Fibroblast of gingiva (primary cell): Measurements from ENCODE around the gene ATP1A4.
"Not testable (repeated sequence)": the region's sequence is repeated elsewhere in the genome, so short reads cannot be mapped to it uniquely, and the experiment has no call there.

Experiments used
- DNase-seq: peaks from one replicate; pipeline ENCODE4 v3.0.0-alpha.2; 2011; ENCODE audit warnings: low read depth

Gene ATP1A4

DNA sequence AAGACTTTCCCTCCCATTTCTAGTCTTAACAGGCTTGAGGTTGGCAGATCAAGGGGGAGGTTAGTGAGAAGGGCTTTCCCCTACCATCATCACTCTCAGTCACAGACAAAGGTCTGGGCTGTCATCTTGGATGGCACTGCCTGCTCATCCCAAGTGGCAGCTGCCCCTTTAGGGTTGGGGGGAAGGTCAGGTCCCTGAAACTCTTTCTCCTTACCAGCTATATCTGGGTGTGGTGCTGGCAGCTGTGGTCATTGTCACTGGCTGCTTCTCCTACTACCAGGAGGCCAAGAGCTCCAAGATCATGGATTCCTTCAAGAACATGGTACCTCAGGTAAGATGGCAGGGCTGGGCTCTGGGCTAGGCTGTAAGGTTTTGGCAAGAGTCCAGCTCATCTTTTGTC lies 27.7 kb upstream of the ATP1A4 start:
- DNase-seq: no peak

DNA sequence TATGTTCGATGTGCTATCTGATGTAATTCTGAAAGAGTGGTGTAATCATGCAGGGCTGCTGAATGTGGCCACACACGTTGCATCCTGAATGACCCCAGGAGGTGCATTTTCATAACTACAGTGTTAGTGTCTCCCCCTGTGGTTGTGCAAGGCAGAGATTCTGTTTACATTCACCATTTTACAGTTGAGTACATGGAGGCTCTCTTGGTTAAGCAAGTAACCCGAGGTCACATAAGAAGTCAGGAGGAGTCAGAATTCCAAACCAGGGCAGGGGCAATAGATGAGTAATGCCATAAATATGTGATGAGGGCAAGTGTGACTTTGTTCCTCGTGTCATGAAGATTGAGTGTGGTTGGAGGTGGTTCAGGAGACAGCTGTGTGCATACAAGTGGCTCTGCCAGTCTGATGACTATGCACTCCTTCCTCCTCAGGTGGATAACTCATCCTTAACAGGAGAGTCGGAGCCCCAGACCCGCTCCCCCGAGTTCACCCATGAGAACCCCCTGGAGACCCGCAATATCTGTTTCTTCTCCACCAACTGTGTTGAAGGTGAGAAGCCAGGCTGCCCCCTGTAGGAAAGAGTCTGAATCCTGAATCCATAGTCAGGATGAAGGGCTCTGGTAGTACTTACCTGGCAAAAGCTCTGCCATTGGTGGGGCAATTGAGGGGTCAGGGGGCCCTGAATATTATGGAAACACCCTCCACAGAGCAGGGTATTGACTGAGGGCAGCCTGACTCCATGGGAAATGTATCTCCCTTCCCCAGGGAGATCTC lies 26.5 kb upstream of the ATP1A4 start:
- peak; percentile 84 for DNase-seq

DNA sequence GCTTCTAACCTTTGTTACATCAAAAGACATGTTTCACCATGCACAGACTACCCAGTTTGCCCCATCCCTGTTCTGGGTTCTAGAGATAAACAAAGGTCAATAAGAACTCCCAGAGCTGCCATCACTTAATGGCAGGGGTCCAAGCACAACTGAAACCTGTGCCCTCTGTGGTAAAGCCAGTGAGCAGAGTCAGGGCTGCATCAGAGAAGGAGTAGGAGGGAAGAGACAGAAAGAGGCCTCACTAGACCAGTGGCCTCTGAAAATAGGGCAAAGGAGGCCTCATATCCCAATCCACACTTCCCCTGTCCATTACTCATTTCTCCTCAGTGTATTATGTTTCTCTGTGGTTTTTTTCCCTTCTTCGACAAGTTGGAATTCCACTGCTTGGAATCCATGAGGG lies 25.7 kb upstream of the ATP1A4 start:
- peak; percentile 43 for DNase-seq

DNA sequence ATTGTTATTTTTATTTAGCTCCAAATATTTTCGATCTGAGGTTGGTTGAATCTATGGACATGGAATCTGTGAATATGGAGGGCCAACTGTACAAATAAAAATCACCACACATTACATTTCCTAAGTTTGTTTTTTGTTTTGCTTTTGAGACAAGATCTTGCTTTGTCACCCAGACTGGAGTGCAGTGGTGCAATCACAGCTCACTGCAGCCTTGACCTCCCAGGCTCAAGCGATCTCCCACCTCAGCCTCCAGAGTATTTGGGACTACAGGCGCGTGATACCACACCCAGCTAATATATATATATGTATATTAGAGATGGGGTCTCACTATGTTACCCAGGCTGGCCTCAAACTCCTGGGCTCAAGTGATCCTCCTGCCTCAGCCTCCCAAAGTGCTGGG lies 25.1 kb upstream of the ATP1A4 start:
- DNase-seq: not testable (repeated sequence)

DNA sequence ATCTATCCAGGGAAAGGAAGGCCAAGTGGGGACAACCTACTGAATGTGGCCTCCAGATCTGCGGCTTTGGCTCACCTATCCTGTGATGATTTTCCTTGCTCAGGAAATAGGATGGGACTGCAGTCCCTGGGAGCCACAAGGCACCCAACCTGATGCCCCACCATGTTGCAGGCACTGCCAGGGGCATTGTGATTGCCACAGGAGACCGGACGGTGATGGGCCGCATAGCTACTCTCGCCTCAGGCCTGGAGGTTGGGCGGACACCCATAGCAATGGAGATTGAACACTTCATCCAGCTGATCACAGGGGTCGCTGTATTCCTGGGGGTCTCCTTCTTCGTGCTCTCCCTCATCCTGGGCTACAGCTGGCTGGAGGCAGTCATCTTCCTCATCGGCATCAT lies 24.0 kb upstream of the ATP1A4 start:
- DNase-seq: no peak

DNA sequence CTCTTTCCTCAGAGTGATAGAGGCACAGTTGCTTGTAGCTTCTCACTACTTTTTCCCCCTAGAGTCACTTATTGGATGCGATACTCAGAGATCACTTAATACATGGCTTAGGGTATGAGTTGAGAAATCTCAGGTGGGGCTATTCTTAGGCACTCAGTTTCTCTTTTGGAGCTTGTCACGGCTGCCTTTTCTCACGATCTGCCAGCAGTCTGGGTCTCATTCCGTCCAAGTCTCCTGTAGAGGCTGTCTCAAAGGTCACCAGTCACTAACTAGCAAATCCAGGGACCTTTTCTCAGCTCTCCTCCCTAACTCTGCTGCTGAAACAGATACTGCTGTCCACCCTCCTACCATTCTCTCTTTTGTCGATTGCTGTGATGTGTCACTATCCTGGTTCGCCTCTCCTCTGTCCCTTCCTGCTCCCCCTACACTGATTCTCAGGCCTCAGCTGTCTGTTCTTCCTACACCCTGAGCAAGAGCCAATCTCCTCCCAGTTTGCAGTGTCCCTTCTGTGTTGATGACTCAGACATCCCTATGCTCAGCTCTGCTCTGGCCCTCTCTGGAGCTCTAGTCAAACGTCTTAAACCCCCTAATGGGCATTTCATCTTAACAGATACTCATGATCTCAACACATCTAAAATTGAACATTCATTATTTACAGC lies 23.4 kb upstream of the ATP1A4 start:
- DNase-seq: peak; percentile 40

DNA sequence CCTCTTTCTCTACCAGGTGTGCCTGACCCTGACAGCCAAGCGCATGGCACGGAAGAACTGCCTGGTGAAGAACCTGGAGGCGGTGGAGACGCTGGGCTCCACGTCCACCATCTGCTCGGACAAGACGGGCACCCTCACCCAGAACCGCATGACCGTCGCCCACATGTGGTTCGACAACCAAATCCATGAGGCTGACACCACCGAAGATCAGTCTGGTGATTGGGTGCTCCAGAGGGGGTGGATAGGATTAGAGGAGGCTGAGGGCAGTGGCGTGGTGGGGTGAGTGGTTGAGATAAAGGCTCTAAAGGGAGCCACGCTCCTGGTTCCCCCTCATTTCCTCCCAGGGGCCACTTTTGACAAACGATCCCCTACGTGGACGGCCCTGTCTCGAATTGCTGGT lies 22.8 kb upstream of the ATP1A4 start:
- DNase-seq: no peak

DNA sequence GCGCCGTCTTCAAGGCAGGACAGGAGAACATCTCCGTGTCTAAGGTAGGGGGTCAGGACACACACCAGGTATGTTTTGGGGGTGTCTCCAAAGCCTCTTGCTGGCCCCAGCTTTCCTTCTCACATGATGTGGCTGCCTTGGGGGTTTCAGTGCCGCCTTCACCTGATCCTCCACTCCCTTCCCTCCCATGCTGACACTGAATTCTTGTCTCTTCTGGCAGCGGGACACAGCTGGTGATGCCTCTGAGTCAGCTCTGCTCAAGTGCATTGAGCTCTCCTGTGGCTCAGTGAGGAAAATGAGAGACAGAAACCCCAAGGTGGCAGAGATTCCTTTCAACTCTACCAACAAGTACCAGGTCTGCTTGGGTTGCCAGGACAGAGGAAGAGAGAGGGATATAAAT lies 22.4 kb upstream of the ATP1A4 start:
- no peak for DNase-seq

DNA sequence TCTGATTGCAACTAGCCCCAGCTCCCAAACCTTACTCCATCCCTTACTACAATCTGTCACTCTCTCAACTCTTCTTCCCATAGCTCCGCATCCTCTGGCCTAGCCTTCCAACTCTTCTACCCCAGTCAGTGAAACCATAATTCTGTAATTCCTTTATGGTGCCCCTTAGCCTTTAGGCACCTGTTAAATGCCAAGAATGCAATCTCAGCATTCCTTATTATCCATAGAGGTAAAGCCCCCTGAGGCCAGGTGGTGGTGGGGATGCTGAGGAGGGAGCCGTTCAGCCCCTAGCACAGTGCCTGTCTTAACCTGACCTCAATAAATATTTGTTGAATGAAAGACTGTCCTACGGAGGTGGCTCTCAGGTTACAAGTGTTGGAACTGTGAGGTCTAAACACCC lies 21.8 kb upstream of the ATP1A4 start:
- no peak for DNase-seq

DNA sequence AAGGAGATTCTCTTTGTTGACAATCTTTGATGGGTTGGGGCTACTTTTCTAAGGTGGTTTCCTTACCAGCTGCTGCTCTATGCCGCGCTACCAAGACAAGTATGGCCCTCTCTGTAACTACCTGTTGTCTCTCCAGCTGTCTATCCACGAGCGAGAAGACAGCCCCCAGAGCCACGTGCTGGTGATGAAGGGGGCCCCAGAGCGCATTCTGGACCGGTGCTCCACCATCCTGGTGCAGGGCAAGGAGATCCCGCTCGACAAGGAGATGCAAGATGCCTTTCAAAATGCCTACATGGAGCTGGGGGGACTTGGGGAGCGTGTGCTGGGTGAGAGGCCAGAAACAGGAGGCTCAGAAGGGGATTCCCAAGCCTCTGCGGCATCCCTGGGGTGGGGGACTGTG lies 21.4 kb upstream of the ATP1A4 start:
- DNase-seq: no peak

DNA sequence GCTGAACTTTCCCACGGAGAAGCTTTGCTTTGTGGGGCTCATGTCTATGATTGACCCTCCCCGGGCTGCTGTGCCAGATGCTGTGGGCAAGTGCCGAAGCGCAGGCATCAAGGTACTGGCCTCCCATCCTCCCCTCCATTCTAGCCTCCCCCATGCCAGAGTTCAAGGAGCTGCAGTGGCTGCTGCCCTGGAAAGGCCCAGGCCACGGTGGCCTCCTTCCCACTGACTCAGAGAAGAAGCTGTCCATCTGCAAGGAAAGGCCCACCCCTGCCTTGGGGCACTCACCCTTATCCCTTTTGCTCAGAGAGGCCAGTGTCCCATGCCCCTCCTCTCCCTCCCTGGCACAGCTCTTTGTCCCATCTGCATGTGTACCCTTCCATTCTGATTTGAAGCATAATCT lies 20.9 kb upstream of the ATP1A4 start:
- no peak for DNase-seq

DNA sequence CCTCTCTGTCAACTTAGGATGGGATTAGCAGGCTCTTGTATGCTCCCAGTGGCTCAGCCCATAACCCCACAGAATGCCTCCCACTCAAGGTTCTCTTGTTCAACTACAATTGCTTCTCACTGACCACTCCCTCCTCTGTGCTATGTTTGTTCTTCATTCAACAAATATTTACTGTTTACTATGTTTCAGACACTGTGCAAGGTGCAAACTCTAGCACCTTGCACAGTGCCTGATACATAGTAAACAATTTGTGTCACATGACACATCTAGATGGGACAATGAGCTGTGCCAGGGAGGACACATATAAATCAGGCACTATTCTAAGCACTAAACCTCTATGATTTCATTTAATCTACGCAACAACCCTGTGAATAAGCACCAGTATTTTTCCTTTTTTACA lies 20.5 kb upstream of the ATP1A4 start:
- no peak for DNase-seq

DNA sequence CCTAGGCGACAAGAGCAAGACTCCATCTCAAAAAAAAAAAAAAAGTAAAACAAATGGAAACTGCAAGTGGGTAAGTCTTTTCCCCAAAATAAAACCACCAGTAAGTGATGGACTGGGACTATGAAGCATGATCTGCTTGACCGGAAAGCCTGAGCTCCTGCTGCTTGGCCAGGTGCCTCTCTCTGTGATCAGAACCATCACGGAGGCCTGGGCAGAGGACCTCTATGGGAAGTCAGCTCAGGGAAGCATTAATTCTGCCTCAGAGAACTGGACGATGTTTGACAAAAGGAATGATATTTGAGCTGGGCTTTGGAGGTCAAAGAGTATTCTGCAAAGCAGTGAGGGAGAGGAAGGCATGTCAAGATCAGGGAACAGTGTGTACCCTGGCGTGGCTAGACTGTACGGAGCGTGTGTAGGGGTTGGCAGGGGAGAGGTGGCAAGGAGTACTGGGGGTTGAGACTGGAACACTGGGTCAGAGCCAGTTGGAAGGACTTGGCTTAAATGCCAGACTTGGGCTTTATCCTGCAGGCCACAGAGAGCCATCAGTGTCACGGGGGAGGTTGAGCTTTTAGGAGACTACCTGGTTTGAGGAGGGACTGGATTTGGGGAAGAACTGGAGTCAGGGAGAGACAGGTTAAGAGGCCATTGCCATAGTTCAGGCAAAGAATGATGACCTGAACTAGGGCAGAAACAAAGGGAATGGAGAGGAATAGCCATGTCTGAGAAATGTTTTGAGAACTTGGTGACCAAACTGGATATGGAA lies 19.4 kb upstream of the ATP1A4 start:
- DNase-seq: peak; percentile 71

DNA sequence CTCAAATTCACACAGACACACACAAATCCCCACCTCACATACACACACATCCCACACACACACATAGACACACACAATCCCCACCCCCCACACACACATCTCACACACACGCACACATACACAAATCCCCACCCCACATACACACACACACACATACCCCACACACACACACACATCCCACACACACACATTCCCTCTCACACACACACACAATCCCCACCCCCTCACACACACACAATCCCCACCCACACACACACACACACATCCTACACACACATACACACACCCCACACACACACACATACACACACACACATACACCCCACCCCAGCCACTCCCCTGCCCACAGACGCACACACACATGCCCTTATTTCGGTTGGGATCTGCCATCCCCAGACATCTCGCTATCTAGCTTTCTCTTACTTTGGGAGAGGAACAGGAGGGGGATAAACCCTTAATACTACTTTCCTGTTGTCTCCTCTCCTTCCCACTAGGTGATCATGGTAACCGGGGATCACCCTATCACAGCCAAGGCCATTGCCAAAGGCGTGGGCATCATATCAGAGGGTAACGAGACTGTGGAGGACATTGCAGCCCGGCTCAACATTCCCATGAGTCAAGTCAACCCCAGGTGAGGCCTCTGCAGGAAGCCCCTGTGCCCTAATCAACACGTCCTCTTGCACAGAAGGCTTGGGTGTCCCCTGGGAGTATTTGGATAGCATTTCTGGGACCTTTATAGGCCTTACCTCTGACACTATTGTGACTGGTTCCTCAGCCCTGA lies 17.2 kb upstream of the ATP1A4 start:
- no peak for DNase-seq

DNA sequence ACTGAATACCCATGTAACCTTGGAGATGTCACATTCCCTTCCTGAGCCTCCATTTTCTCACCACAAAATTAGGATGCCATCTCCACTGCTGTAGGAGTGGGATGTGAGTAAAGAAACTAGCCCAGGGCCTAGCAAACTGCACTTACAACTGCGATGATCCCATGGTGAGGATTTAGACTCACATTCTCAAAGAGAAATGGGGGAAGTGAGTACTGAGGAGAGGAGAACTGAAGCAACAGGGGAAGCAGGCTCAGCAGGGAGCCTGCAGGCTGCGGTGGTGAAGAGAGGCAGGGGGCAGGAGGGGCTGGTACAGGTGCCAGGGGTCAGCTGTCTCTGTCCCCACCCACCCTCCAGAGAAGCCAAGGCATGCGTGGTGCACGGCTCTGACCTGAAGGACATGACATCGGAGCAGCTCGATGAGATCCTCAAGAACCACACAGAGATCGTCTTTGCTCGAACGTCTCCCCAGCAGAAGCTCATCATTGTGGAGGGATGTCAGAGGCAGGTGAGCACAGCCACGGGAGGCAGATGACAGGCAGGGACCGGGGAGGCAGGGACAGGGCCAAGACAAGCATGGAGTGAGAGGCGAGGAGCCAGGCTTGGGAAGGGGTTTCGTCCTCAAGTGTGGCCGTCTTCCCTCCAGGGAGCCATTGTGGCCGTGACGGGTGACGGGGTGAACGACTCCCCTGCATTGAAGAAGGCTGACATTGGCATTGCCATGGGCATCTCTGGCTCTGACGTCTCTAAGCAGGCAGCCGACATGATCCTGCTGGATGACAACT lies 16.4 kb upstream of the ATP1A4 start:
- DNase-seq: no peak

DNA sequence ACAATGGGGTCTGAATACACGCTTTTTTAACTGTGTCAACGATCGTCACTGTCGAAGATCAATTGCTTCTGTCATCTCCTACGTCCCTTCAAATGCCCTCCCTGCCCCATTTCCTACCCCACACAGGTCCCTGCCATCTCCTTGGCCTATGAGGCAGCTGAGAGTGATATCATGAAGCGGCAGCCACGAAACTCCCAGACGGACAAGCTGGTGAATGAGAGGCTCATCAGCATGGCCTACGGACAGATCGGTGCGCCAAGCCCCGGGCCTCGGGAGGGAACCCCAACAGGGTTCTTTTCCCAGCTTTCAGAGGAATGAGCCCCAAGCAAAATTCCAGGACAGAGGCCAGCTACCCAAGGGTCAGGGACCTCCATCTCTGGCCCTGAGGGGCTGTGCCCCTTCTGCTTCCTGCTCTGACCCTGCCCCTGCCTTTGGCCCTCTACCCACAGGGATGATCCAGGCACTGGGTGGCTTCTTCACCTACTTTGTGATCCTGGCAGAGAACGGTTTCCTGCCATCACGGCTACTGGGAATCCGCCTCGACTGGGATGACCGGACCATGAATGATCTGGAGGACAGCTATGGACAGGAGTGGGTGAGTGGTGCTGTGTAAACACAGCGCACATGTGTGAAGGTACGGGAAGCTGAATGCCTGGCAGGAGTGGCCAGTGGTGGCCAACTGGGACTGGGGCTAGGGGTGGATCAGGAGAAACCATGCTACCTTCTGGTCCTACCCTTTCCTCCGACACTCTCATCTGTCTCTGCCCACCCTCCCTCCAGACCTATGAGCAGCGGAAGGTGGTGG lies 15.1 kb upstream of the ATP1A4 start:
- no peak for DNase-seq

DNA sequence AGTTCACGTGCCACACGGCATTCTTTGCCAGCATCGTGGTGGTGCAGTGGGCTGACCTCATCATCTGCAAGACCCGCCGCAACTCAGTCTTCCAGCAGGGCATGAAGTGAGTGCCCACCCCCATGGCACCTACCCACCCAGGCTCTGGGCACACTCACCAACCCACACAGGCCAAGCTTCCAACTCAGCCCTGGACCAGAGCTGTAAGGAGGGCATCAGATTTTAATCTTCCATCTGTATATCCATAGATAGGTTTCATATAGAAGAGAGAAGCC lies 14.5 kb upstream of the ATP1A4 start:
- DNase-seq: no peak

DNA sequence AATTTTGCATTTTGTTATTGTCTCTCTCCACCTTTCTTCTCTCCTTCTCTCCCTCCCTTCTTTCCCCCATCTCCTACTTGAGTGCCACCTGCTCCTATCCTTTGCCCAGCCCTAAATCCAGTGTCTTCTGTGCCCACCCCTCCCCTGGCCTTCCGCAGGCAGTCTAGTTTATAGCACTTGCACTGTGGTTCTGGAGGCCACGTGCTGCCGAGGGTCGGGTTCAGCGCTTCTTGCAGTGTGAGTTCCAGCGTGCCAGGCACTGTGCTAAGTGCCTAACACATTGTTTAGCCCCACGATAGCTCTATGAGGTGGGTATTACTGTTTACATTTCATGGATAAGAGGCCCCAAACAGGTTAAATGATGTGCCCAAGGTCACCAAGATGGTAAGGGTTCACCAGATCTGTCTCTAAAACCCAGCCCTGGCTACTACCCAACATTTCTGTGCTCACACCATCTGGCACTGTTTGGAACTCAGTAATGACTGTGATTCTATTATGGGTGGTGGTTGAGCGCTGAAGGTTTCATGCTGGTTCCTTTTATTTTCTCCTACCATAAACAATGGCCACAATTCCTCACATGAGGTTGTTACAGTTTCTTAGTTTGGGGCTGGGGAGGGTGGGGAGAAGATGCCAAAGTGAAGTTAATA lies 14.1 kb upstream of the ATP1A4 start:
- DNase-seq: no peak

DNA sequence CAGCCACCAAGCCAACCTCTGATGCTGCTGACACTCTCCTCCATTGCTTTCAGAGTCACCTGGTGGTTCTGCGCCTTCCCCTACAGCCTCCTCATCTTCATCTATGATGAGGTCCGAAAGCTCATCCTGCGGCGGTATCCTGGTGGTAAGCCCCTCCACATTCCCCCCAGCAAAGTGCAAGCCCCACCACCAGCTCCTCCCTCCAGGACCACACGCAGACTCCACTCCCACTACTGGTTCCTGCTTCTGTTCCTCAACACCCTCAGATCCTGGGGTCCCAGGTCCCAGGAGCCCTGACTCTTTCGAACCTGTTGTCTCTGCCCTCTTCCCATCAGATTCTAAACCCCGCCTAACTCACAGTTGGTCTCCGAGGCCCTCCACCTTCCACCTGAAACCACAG lies 11.6 kb upstream of the ATP1A4 start:
- no peak for DNase-seq

DNA sequence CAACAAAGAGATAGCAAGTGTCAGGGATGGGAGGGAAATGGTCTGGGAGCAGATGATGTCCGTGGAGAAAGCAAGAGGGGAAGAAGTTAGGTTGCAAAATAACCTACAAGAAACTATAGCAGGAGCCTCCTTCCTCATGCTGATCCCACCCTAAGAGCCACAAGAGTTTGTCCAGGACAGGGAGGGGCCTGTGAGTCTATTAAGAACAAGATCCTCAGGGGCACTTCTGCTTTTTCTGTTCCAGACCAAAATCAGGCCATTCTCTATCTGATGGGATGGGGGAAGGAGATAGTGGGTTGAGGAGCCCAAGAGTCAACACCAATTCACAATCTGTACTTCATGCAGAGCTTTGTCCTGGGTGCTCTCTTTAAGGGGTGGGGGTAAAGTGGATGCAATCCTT lies 7.7 kb upstream of the ATP1A4 start:
- DNase-seq: no peak

DNA sequence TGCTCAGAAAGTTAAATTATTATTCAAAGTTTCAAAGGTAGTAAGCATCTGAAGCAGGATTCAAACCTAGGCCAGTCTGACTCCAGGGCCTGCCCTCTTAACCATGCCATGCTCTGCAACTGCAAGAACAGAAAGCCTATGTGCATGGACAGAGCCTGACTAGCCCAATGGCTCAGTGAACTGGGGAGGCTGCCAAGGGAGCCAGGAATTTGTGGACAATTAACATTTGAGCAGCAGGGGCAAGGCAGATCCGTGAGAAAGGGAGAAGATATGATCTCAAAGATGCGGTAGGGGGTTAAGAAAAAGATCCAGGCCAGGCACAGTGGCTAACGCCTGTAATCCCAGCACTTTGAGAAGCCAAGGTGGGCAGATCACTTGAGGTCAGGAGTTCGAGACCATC lies 6.5 kb upstream of the ATP1A4 start:
- DNase-seq: no peak
